Measurements from ENCODE around the gene CAPN9. TPM values are rescaled to one million over a fixed set of nuclear protein-coding genes. Genes with fewer than 3 reads are reported as not detected.

The CAPN9 gene
- total and polyA plus RNA-seq, 9 of the 15 experiments (the other 6 are each of a cell fraction or from before 2014, with no cell fraction given): not detected

DNA sequence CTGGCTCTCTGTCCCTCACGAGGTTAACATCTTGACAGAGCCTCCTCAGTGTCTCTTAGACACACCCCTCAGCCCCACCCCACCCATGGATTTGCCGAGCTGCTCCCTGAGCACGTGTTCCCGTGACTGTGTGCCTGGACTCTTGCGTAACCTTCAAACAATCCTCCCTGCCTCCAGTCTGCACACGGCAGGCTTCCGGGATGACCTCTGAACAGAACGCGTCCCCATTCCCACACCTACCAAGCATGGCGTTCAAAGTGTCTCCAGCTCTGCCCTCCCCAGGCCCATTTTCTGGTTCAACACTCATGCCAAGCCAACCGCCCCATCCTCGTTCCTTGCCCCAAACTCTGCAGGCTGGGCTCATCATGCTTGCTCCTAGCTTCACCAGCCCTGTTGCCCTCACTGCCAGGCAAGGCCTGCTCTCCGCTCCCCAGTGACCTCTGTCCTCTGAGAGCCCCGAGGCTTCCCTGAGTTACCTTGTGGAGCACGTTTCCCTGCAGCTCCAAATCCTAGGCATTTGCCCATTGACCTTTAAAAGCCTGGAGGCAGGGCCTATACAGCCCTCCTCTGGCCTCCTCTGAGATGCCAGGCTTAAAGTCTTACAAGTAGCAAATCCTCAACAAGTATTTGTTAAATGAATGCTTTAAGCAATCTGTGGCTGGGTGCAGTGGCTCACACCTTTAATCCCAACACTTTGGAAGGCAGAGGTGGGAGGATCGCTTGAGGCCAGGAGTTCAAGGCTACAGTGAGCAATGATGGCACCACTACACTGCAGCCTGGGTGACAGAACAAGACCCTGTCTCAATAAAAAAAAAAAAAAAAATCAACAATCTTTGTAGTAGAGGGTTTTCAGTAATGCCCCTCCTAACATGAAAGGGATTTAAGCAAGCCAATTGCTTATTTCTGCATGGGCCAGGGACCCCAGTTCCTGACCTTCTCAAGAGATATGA is 38.3 kb upstream of the CAPN9 start (continued):
- TF ChIP-seq L3MBTL2 (IDR thresholded peaks at IDR 0.05) (peak; percentile 83), ASH1L (IDR thresholded peaks at IDR 0.05; ENCODE audit: borderline replicate concordance, low read depth, partially characterized antibody) (no peak), TRIM25 (IDR thresholded peaks at IDR 0.05; ENCODE audit: borderline replicate concordance) (no peak), SMARCC2 (IDR thresholded peaks at IDR 0.05; ENCODE audit: low read depth) (no peak), CREM (IDR thresholded peaks at IDR 0.05; ENCODE audit: low read depth) (peak; percentile 38; the same call in 1 of the 2 replicates), FOXA3 (CRISPR knock-in tag; conservative IDR thresholded peaks at IDR 0.05 in 1 of 2, IDR thresholded peaks at IDR 0.05 in 1 of 2) (0 out of 4 replicates have a peak, but pooled peaks of 1 of the 2 experiments have one; percentile 23), ZNF79 (CRISPR knock-in tag; IDR thresholded peaks at IDR 0.05; ENCODE audit: low read depth) (no peak), ESRRA (IDR thresholded peaks at IDR 0.05; ENCODE audit: borderline replicate concordance, low read depth) (peak; percentile 50; the same call in 1 of the 2 replicates), ELF1 (tag; IDR thresholded peaks at IDR 0.05) (peak; percentile 24; the same call in 1 of the 2 replicates), ATF1 (CRISPR knock-in tag; IDR thresholded peaks at IDR 0.05) (no peak), ATF1 (tag; IDR thresholded peaks at IDR 0.05) (0 out of 2 replicates have a peak, but pooled peaks have one; percentile 19), TEAD4 (IDR thresholded peaks at IDR 0.05; ENCODE audit: low read length) (no peak), TEAD4 (CRISPR knock-in tag; IDR thresholded peaks at IDR 0.05; ENCODE audit: borderline replicate concordance) (no peak), ZBTB1 (CRISPR knock-in tag; IDR thresholded peaks at IDR 0.05; ENCODE audit: borderline replicate concordance, low read depth) (no peak), BRCA1 (IDR thresholded peaks at IDR 0.05) (no peak), BRCA1 (CRISPR knock-in tag; IDR thresholded peaks at IDR 0.05) (0 out of 2 replicates have a peak, but pooled peaks have one; percentile 29)
- TF ChIP-seq, protein P1, sequence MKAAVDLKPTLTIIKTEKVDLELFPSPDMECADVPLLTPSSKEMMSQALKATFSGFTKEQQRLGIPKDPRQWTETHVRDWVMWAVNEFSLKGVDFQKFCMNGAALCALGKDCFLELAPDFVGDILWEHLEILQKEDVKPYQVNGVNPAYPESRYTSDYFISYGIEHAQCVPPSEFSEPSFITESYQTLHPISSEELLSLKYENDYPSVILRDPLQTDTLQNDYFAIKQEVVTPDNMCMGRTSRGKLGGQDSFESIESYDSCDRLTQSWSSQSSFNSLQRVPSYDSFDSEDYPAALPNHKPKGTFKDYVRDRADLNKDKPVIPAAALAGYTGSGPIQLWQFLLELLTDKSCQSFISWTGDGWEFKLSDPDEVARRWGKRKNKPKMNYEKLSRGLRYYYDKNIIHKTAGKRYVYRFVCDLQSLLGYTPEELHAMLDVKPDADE (conservative IDR thresholded peaks at IDR 0.05; ENCODE audit: control insufficient read depth, low read depth, low read length): no peak
- TF ChIP-seq, protein P2, sequence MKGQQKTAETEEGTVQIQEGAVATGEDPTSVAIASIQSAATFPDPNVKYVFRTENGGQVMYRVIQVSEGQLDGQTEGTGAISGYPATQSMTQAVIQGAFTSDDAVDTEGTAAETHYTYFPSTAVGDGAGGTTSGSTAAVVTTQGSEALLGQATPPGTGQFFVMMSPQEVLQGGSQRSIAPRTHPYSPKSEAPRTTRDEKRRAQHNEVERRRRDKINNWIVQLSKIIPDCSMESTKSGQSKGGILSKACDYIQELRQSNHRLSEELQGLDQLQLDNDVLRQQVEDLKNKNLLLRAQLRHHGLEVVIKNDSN (CRISPR knock-in tag; IDR thresholded peaks at IDR 0.05): peak; percentile 82
- TF ChIP-seq, protein P3, sequence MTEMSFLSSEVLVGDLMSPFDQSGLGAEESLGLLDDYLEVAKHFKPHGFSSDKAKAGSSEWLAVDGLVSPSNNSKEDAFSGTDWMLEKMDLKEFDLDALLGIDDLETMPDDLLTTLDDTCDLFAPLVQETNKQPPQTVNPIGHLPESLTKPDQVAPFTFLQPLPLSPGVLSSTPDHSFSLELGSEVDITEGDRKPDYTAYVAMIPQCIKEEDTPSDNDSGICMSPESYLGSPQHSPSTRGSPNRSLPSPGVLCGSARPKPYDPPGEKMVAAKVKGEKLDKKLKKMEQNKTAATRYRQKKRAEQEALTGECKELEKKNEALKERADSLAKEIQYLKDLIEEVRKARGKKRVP (CRISPR knock-in tag; IDR thresholded peaks at IDR 0.05): no peak
